NCI-H146 treated with DMSO at 0.1 percent for 48 hours (cell line): Measurements from ENCODE around the gene MBNL2.
"Not testable (repeated sequence)": the region's sequence is repeated elsewhere in the genome, so short reads cannot be mapped to it uniquely, and the experiment has no call there.

ENCODE experiments used
- DNase-seq: peaks from one replicate; lab custom pipeline; 2025; ENCODE audit not compliant: unreplicated experiment; lab: John Stamatoyannopoulos, UW

Gene MBNL2

DNA sequence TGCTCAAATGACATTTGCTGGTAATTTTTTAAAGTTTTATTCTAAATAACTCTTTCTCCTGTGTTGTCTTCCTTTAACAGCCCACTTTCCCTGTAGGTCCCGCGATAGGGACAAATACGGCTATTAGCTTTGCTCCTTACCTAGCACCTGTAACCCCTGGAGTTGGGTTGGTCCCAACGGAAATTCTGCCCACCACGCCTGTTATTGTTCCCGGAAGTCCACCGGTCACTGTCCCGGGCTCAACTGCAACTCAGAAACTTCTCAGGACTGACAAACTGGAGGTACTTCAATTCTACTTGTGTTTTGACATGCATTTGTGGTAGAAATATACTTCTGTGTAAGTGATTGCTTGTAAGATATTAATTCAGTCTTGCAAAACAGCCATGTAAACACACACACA lies 120.8 kb downstream of the MBNL2 start:
- DNase-seq = no peak

DNA sequence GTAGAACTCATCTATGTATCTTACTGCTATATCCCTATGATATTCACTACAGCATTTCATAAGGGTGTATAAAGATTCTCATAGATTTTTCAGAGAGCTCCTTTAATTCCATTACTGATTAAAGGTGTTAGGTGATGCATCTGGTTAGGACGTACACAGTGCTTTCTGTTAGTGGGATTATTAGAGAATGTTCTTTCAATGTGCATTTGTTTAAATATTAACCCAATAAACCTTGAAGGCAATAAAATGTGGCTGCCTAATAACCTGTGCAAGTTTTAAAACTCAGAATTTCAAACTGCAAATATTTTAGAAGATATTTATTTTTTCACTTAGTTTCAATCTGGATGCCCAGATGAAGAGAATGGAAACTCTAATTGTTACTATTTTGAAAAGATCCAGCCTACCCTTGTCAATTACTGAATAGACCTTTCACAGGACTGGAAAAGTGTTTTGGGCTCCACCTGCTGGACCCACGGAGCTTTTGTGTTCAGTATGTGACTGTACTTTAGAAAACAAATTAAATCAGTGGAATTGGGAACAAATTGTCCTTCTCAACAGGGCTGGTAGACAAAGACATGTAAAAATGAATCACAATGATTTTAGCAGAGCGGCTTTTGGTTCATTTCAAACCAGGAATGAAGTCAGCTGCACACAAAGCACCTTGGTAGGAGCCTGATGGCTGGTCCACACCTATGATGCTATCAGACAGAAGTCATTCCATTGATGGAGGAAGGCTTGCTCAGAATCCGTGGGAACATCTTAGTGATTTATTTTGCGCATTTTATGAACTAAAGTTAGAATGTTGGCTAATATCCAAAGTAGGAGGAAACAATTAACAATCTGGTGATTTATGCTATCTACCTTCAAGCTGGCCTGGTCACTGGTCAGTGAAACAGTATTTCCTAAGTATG lies 122.4 kb downstream of the MBNL2 start:
- peak; percentile 19 for DNase-seq

DNA sequence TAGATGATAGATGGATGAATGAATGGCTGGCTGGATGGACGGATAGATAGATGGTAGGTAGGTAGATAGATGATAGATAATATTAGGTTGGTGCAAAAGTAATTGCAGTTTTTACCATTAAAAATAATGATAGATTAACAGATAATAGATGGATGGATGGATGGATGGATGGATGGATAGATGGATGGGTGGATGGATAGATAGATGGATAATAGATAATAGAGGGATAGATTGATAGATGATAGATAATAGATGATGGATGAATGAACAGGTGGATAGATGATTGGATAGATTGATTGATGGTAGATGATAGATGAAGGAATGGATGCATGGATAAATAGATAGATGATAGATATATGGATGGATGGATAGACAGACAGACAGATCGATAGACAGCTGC lies 124.0 kb downstream of the MBNL2 start:
- no peak for DNase-seq

DNA sequence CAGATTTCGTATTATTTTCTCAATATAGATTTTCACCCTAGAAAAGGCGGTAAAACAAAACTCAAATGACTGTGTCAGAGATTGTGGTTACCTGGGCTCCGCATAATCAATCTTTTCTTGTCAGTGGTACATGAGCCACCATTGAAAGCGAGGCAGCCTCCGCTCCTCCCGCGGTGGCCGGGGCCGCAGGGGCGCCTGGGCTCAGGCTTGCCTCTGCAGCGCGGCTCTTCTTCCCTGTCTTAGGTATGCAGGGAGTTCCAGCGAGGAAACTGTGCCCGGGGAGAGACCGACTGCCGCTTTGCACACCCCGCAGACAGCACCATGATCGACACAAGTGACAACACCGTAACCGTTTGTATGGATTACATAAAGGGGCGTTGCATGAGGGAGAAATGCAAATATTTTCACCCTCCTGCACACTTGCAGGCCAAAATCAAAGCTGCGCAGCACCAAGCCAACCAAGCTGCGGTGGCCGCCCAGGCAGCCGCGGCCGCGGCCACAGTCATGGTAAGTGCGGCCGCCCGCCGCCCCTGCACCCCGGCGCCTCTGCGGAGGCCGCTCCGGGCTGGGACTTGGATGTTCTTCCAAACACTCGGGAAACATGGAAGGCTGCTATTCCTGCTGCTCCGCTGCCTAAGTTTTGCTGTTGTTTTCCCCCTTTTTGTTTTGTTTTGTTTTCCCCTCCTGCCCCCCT lies 124.6 kb downstream of the MBNL2 start:
- no peak for DNase-seq

DNA sequence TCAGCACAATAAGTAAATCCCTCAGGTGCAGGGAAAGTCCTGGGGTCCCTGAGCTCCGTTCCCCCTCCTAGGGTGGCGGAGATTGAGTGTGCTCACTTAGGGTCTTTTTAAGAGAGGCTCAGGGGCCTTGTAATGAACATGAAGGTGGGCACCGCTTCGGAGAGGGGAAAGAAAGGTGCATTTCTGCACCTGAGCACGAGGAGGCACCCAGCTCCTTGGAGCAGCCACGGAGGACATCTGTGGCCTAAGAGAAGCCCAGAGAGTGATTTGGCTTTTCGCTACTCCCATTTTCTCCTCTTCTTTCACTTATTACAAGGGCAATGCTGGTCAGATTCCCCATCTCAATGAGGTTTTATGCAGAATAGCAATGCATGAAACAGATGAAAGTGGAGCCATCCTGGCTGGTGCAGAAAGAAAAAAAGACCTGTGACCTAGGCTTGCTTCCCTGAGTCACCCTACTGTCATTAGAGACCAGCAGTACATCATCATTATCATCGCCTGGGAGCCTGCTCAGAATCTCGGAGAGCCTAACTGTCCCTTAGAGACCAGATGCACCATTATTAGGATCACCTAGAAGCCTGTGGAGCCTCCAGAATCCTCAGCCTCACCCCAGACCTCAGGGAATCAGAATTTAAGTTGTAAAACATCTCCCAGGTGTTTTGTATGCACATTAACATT lies 125.3 kb downstream of the MBNL2 start:
- no peak for DNase-seq

DNA sequence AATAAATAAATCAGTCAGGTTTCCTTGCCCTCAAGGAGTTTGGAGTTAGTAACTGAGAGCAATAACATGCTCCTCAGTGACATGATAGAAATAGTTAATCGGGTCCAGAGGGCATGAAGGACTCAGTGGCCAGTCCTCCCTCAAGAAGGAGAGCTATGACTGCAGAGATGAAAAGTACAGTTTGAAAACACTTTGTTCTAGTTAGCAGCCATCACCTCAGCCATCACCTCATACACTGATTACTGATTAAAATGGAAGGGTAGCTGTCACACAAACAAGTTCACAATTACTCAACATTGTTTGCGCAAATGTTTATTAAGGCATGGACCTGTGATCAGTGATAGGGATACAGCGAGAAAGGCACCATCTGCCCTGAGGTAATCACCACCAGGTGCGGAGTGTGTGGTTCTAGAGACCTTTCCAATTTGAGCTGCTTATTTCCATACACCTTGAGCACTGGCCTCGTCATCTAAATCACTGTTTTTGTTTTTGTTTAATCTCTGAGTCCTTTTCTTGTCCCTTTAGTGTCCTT lies 126.5 kb downstream of the MBNL2 start:
- no peak for DNase-seq

DNA sequence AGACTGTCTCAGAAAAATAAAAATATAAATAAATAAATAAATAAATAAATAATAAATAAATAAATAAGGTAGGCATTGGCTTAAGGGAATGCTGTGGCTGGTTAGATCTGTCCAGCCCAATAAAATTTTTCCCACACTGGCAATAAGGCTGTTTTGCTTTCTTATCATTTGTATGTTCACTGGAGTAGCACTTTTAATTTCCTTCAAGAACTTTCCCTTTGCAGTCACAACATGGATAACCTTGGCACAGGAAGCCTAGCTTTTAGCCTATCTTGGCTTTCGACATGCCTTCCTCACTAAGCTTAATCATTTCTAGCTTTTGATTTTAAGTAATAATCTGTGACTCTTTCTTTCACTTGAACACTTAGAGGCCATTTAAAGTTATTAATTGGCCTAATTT lies 129.9 kb downstream of the MBNL2 start:
- DNase-seq = not testable (repeated sequence)

DNA sequence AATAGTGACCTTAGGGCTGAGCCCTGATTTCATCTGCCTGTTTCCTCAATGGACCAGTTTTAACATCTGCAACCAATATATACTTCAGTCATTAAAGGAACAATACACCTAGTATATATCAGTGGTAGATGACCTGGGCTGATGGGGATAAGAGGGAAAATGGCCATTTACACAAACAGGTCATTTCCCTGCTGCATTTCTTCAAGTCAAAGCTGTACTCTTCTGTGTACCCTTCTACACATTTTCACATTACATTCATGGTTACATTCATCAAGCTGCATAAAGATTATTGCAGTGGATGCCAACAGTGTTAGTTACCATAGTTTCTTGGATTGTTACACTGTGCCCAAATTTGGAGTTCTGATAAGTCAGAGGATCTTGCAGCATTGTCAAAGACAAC lies 130.7 kb downstream of the MBNL2 start:
- DNase-seq = no peak

DNA sequence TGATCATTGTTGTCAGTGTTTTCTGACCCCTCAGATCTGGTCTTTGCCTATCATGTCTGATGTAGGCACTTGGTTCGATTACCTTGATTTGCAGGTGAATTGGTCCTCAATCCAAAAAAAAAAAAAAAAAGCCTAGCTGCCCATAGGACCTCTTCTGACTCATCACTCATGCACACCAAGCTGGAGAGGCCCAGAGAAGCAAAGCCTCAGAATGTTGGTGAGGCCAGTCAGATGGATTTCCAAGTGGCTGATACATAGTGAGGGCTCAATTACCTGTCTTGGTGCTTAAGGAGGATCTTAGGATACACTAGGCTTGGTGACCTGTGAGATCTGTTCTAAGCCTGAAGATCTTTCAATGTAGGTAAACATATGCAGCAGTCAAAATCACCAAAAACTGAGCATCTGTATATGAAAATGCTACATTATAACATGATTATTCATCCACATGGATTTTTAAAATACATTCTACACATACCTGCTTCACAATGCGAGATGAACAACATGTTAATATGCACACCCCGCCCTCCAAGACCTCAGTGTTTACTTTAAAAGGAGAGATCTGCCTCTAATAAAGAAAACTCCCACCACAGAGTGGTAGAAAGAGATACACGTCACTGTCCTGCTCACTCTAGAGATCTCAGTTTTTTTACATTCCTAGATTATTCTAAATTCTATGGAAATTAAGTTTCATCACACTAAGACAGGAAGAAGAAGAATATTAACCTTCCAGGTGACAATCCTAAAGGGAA lies 132.0 kb downstream of the MBNL2 start:
- no peak for DNase-seq

DNA sequence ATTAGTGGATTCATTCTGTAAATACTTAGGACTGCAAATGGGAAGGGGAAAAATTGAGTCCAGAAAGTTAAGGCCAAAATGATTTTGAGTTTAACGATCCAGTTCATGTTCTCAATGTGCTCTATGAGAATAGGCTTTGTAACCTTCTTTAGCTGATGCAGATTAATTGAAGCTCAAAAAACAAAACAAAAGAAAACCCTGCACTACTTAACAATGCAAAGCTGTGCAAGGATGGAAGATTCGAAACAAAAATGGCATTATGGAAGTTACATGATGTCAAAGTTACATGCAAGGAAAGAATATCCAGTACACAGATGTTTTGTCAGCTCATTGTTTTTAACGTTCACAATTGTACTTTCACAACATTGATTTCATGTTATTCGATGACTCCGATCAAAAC lies 132.7 kb downstream of the MBNL2 start:
- no peak for DNase-seq

DNA sequence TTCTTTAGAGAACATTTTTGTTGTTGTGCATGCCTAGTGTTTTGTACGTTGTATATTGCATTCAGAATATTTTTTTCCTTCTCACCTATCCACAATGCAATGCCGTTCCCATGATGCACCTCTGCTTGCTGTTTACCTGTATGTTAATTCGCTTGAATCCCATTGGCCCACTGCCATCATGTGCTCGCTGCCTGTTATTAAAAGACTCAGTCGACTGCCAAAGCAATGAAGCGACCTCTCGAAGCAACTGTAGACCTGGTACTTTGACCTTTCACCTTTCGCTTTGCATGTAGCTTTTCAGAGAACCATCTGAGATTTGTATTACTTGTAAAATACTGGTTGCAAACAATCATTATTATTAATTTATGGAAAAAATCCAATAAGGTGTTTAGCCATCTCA lies 134.5 kb downstream of the MBNL2 start:
- DNase-seq = no peak

DNA sequence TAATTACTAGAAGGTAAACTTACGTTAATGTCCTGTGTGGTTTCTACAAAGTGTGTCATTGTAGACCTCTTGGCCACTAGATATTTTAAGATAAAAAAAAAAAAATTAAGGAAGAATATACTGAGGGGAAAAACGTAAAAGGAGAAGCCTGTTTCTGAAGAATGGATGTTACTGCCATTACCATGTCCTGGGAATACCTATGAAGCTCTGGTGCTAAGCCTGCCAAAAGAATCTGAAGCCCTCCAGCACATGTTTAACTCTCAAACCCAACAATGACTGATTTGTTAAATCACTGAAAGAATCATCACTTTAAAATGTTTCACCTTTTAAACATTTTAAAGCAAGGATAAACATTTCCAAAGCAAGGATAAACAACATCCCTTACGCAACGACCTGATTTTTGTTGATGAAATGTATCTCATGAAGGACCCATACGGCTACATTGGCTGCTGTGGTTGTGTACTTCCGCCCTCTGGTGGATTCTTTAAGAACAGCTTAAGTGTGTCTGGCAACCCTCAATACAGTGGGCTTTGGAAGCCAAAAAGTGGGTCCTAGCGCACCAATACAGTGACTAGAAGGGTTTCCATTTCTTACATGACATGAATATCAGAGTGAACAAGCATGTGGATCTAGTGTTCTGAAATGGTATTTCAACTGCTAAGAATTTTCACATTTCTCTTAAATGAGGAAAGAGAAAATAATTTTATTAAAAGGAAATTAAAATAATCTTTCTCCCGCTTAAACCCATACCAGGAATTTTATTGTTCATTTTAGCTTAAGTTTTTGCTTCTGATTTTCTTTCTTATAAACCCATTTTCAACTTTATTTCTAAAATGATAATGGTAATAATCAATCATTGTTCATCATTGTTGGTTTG lies 137.3 kb downstream of the MBNL2 start:
- DNase-seq = peak; percentile 43

DNA sequence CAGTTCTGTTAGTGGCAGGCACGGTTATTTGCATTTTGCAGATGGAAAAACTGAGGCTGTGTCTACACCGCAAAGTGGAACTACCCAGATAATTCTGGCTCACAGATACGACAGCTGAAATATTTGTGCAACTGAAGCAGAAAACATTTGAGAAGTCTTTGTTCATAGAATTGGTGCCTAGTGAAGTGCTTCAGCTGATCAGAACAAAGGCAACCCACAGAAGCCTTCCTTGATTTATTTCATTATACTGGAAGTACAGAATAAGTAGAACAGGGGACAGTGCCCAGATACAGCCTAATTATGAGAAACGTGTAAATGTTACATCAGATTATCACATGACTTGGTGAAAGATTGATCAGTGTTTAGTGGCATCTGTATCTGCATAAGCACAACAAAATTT lies 138.5 kb downstream of the MBNL2 start:
- DNase-seq = no peak

DNA sequence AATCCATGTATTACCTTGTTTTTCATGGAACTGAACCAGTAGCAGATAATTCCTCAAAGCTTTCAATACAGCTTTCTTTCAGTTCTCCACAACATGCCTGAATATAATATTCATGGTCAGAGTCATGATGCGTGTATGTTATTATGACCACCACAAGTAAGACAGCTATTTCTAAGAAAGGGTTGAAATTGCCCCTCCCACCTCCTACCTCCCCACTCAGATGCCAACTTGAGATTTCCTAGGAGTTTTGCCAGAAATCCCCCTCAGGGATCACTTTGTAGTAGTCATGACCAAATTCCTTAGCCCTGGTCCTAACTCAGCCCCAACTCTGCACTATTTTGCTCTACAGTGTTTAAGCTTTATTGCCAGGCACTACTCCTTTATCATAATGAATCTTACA lies 141.9 kb downstream of the MBNL2 start:
- no peak for DNase-seq

DNA sequence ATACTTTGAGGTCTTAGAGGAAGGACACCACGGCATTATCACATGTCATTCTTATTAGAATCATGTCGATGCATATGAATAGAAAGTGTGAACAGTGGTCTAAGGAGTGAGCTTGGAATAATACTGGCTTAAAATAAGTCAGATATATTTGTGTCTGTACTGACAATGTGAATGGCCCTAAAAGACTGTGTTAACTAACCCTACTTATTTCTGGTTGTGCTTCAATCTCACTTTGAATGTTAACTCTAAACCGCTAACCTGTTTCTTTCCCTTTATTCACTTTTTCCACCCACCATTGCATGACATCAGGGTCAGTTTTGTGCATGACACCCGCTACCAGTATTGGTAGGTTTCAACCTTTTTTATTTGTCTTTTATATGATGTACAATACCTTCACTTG lies 142.7 kb downstream of the MBNL2 start:
- DNase-seq = no peak

DNA sequence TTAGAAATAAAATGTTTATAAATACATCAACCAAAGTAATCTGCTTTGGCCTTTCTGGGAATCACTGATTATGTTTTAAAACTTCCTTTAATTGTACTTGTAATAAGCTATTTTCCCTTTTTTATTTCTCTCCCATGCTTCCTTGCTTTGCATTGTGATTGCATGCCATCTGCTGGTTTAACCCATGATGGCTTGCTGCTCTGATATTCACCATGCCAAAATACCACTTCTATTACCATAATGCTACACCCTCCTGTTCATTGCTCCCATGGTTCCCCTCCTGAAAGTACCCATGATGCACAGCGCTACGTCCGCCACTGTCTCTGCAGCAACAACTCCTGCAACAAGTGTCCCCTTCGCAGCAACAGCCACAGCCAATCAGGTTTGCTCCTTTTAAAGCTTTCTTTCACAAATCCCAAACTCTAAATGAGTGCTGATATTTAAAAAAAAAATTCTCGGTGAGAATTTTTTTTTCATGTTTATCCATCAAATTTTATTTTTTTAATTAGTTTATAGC lies 144.1 kb downstream of the MBNL2 start:
- no peak for DNase-seq

DNA sequence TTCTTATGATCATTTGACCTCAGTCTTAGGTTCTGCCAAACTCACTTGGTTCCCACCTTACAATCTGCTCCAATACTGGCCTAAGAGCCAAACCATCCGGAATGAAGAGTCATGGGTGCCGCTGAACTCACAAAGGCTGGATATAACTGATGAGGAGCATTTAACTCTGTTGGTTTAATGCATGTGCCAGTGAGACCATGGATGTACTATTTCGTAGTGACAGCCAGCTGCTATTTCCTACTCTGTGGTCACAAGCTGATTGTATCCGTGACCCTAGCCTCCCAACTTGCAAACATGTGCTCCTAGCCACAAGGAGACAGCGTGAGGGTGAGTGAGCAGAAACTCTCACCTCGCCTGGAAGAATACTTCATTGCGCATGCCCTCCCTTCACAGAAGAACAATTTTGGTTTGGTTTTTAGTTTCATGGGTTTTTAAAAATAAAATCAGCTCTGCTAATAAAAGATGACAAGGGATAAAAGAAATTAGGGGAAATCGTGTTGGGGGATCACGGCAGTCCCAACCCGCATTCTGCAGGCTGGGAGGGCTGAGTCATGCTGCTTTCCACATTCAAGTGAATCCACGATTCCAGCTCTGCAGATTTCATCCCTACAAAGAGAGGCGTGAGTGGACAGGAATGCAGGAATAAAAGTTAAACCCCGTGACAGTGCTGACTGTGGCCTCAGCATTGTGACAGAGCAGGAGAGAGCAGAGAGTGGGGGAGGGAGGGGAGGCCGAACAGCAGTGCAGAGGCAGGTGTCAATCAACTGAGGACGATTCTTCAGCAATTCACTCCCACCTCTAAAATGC lies 145.1 kb downstream of the MBNL2 start:
- DNase-seq = no peak

DNA sequence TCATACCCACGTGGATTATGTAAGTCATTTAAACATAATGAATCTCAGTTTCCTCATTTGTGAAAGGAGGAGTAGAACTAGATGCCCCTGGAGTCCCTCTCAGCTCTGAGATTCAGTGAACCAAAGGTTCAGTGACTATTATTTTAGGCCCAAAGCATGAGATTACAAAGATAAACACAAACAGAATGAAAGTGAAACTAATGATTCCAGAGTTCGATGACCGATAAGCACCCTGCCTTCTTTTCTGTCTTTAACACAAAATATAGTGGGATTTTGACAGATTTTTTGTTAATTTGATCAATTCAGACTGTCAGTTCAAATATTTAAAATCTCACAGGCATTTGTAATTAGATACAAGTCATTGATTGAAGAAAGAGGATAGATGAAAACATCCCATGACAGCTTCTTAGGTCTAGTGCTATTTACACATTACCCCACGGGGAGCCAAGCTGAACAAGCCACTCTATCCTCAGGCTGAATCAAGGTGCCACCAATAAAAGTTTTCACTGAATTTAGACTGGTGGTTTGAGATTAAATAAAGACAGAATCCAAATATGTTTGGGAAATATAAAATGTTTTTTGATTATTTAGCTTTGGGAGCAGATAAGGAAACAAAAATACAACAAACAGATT lies 147.2 kb downstream of the MBNL2 start:
- DNase-seq = no peak
